GM19452 (cell line): ENCODE results near the gene MANSC1.
A peak's percentile ranks its signal among the peaks of the same experiment; 100 is the strongest.
"Not testable (repeated sequence)": the region's sequence is repeated elsewhere in the genome, so short reads cannot be mapped to it uniquely, and the experiment has no call there.

Experiments
- ATAC-seq: cut with Tn5 transposase; IDR thresholded peaks from one replicate; pipeline ENCODE4 v1.9.1; 2021; ENCODE audit not compliant: unreplicated experiment

Gene MANSC1

DNA sequence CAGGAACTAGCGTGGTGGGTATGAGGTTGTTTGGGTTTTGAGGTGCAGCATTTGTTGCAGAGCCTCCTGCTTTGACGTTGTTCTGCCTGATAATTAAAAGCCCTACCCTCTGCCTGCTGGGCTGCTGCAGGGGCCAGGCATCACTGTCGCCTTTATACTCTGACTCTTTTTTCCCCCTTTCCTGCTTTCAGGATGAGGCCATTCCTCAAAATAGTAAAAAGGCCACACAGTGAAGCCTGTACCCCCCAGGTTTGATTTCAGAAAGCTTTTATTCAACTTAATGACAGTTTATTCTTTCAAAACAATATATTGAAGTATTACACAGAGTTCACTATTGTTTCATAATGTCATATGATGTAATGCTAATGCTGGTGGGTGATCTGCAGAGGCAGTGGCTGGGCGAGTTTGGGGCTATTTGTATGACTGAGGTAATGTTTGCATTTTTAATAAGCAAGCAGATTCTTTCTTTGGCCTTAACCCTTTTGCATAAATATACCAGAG, 15.9 kb upstream of the MANSC1 start:
- no peak for ATAC-seq

DNA sequence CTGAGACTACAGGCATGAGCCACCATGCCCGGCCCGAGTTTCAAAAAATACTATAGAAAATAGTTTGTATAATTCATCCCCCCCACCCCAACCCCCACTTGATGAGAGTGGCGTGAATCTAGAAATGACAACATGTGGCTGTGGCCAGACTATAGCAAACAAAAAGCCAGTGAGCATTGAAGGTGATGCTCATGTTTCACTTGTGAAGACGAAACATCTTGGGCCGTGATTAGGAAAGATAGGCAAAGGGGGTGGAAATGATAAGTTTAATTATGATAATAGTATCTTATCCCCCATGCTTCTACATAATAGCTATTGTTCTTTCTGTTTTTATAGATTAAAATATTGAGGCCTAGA, 15.4 kb upstream of the MANSC1 start:
- ATAC-seq = no peak

DNA sequence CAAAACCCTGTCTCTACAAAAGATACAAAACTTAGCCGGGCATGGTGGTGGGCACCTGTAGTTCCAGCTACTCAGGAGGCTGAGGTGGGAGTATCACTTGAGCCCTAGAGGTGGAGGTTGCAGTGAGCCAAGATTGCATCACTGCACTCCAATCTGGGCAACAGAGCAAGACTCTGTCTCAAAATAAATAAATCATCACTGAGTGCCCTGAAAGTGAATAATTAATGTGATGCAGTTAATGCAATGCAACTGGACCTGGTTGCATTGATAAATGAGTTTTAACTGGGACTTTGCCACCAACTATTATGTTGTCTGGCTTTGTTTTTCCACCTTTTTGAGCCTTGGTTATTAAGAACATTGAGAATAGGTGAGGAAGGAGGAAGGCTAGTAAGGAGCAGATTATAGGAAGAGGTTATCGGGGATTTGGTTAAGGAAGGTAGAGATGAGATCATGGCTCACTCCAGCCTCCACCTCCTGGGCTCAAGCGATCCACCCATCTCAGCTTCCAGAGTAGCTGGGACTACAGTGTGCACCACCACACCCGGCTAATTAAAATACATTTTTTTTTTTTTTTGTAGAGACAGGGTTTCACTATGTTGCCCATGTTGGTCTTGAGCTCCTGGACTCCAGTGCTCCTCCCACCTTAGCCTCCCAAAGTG, 14.9 kb upstream of the MANSC1 start:
- no peak for ATAC-seq

DNA sequence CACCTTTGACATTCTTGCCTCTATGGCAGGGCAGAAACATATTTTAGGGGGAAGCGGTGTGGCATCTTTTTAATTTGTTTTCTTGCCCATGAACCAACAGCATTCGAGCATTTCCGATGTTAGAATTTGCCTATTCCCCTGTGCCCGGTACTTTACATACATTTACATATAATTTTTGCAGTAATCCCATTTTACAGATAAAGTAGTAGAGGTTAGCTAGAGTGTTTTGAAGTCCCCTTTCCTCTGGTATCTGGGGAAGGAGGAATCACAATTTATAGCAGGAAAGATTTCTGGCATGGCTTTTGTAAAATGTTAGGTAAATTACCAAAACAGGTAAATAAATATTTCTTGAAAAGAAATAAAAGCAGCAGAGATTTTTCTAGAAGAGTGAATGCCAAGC, 8.5 kb upstream of the MANSC1 start:
- ATAC-seq = no peak

DNA sequence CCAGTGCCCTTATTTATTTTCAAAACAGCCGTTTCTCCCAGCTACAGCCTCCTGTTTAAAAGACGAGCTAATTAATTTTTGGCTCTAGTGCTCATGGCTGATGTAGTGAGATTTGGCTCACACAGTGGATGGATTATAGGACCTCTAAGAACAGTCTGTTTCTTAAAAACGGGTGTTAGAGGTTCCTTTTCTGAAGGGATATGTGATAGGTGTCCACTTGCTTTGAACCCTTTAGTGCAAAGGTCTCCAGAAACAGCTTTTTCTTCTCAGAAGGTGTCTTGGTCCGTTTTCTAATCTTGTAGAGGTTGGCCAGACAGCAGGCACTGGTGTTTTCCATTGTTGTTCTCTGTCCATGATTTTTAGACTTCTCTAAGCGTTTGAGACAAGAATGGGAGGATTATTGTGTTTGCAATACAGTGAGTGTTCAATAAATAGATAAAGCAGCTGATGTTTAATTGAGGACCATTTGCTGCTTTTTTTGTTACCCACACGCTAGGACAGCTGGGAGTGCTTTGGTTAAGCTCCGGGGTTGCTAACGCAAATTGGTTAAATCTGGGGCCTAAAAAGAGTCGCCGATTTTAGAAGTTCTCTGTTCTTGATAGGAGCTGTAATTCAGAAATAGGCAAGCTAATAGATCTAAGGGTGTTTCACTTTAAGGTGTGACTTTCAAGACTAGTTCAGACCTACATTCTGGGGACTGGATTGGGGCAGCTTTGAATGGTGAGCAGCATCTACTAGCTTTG, 7.8 kb upstream of the MANSC1 start:
- ATAC-seq = peak; percentile 39

DNA sequence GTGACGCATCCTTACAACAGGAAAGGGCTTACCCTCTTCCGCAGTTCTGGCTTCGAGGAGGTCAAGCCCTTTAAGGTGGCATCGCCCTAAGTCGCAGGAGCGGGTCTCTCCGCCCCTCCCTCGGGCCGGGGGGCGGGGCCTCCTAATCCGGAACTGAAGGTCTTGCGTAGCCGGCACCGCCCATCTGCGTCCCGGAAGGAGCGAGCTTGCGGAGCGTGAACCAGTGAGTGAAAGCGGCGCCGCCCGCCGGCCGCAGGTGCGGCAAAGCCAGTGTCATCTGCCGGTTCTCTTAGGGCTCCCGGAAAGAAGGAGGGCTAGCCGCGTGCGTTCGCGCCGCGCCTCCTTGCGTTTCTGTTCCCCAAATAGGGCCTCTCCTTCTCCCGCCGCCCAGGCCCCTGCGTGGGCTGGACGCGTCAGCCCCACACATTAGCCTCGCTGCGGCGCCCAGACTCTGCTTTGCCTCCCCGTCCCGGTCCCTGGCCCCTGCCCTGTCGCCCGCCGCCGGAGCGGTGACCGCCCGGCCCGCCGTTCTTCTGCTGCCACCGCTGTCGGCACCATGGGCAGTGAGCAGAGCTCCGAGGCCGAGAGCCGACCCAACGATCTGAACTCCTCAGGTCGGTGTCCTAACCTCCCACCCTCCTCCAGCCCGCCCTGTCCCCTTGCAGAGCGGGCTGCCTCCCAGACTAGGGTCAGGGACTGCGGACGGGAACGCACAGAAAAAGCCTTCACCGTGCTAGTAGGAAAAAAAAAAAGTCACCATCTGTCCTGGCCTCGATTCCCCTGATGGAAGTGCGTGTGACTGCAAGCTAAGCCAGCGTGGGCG, 7.1 kb upstream of the MANSC1 start, which contains the start of gene BORCS5:
Gene BORCS5 (plus strand): TSS at position 183 of the 823 bp plus-strand sequence. CDS start 374 bp downstream, at position 557.
- ATAC-seq = peak; percentile 81

DNA sequence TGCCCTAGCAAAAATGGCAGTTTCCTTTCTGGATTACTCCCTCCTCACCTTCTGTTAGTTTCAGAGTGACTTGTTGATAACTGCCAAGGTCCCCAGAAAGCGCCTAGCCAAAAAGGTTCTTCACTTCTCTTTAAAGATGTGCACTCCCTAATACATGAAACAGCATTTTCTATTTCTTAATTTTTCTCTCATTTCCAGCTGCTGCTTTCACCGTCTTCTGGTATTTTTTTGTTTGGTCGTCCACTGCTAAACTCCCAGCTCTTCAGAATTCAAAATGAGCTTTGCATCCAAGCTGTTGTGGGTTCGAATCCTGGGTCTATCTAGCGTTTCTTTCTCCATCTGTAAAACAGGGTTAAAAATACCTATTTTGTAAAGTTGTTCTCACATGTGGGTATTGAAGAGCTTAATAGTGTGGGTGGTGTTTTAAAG, 6.4 kb upstream of the MANSC1 start:
- no peak for ATAC-seq

DNA sequence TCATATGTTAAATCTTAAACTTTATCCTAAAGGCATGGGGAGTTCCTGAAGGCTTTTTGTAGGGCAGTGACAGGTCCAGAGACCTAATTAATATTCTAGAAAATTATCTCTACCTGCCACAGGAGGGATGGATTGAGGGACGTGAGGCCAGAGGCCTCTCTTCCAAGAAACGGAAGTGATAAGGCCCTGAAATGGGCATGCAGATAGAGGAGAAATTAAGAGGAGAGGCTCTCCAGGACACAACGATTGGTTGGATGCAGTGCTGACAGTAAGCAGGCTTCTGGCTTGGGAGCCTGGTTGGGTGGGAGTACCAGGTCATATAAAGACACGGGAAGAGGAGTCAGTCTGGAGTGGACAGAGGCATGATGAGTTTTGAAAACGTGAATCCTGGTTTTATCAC, 3.8 kb upstream of the MANSC1 start:
- no peak for ATAC-seq

DNA sequence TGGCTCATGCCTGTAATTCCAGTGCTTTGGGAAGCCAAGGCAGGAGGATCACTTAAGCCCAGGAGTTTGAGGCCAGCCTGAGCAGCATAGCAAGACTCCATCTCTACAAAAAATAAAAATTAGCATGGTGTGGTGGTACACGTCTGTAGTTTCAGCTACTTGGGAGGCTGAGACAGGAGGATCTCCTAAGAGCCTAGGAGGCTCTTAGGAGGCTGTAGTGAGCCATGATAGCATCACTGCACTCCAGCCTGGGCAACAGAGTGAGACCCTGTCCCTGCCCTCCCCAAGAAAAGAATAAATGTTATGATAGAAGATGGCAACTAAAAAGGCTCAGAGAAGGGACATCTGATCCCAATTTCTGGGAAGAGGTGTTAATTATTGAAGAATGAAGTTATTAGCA, 3.2 kb upstream of the MANSC1 start:
- ATAC-seq = no peak

DNA sequence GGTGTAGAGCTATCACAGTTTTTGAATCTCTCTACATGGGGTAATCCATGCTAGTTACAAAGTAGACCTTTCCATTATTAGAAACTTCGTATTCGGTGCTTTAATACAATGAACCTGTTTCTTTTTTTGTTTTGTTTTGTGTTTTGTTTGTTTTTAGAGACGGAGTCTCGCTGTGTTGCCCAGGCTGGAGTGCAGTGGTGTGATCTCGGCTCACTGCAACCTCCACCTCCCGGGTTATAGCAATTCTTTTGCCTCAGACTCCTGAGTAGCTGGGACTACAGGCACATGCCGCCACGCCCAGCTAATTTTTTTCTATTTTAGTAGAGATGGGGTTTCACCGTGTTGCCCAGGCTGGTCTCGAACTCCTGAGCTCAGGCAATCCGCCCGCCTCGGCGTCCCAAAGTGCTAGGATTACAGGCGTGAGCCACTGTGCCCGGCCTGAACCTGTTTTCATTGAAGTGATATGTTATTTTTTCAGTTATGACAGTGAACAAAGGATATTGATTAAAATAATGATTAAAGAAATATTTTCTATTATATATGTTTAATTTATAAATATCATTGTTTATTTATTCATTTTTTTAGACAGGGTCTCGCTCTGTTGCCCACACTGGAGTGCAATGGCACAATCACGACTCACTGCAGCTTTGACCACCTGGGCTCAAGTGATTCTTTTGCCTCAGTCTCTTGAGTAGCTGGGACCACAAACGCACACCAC, 1.6 kb upstream of the MANSC1 start:
- not testable (repeated sequence) for ATAC-seq

DNA sequence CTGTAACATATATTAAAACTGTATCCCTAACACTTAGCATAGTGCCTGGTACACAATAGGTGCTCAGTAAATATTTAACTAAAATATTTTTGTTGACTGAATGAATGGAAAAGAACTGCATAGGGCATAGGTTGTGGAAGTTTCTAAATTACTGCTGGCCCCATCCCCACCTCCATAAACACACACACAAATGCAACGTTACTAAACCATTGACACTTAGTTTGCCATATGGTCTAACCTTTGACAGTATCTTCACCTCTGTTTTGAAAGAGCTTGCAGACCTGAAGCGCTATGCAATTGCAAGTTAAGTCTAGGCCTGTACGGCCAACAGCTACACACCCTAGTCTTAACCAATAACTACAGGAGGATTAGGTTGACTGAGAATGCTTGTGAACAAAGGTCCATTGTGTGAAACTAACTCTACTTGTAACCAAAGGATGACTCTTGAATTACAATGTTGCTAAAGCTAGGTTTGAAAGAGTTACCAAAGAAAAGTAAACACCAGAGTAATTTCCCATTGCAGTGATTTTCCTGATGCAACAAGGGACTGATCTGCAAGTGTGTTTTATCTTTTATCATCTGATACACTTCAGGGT, 924 bp upstream of the MANSC1 start:
- no peak for ATAC-seq

DNA sequence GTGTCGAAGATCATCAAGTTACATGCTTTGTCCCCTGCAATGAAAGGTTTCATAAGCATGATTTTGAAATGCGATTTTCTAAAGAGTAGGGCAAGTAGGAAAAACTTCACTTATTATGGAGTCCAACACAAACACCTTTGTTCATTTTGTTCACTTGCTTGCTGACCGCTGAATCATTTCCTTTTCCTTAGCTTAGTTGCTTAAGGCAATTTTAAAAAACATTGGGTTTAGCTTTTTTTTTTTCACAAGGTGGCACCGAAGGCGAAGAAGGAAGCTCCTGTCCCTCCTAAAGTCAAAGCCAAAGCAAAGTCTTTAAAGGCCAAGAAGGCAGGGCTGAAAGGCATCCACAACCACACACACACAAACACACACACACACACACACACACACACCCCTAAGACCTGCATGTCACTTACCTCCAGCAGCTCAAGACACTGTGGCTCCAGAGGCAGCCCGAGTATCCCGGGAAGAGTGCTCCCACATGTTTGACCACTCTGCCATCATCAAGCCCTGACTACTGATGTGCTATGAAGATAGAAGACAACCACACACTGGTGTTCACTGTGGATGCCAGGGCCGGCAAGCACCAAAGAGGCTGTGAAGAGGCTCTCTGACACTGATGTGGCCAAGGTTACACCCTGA, 11.4 kb downstream of the MANSC1 start:
- no peak for ATAC-seq

DNA sequence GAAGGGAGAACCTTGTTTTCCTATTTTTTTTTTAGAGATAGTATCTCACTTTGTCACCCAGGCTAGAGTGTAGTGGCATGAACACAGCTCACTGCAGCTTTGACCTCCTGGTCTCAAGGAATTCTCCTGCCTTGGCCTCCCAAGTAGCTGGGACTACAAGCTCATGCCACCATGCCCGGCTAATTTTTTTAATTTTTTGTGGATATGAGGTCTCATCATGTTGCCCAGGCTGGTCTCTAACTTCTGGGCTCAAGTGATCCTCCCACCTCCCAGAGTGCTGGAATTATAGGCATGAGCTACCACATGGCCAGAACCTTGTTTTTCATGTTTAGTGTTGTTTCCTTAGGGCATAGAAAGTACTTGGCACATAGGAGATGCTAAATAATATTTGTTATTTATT, 13.5 kb downstream of the MANSC1 start:
- no peak for ATAC-seq

DNA sequence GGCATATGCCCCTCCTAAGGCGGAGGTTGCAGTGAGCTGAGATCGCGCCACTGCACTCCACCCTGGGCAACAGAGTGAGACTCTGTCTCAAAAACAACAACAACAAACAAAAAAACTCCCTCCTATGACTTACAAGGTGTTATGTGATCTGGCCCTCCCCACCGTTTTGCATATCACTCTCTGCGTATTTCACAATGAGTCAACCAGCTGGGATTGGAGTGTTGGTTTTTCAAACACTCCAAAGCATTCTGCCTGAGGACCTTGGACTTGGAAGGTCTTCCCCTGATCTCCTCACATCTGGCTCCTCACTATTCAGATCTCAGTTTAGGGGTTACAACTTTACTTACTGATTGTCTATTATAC, 14.0 kb downstream of the MANSC1 start:
- ATAC-seq = no peak

DNA sequence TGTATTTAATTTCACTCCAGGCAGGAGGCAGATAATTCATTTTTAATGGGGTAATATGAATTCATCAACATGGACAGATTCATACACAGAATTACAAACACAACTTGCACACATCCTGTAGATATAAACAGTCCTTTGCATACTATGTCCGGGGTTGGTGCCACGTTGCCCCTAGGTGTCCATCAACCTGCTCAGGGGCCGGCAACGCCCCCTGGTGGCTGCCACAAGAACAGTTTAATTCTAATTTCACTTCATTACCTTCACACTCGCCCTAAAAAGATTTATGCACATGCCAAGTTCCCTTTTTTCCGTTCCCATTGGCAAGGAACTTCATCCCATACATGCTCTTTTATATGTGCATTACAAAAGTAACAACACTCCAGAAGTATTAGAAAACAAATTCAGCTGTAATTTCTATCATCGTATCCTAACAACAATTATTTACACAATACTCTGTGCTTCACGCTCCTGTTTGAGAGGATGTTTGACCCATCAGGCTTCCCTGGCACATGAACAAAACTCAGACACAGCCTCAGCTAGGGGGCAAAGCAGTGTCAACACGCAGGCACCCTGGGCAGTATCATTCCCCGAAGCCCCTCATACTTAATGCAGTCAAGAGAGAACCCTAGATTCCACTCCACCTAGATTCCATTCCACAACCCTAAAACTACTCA, 15.5 kb downstream of the MANSC1 start:
- no peak for ATAC-seq

DNA sequence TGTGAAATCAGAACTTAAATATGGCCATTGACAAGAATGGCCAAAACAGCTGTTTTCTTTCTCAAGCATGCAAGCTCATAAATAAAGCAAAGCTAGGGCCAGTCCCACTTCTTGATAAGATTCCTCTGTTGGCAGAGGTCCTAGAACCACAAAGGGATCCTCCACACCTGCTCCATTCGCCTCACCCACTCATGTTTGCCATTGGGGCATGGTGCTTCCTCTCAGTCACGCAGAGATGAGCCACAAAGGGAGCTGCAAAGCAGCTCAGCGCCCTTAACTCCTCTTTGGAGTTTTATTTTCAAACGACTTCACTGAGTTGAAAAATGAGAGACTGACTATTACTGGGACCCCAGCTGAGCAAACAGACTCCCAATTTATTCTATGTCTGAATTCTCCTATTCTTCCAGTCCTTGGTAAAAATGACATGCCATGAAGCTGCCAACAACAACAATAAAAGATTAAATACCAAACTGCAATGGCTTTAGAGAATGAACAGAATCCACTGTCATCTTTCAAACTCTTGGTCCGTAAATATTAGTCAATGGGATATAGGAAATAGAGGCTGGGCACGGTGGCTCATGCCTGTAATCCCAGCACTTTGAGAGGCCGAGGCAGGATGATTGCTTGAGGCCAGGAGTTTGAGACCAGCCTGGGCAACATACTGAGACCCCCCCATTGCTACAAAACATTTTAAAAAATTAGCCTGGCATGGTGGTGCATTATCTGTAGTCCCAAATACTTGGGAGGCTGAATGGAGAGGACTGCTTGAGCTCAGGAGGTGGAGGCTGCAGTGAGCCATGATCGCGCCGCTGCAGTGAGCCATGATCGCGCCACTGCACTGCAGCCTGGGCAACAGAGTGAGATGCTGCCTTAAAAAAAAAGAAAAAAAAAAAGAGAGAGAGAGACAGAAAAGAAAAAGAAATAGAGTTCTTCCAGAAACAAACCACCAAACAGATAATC, 16.4 kb downstream of the MANSC1 start:
- no peak for ATAC-seq

DNA sequence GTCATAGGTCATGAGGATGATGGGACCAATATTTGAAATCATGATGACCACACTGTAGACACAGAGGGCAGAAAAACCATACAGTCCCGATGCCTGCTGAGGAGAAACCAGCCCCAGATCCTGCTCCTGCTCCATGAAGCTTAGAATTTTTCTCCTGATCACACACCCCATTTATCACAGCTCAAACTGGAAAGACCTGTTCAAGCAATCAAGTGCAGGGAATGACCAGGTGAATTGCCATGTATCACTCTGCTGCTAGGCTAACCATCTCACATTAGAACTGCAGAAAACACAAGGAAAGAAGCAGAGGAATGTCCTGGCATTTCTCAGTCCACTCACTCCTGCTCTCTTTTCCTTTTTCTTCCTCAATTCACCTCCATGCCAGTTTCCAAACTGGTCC, 18.1 kb downstream of the MANSC1 start:
- ATAC-seq = no peak

DNA sequence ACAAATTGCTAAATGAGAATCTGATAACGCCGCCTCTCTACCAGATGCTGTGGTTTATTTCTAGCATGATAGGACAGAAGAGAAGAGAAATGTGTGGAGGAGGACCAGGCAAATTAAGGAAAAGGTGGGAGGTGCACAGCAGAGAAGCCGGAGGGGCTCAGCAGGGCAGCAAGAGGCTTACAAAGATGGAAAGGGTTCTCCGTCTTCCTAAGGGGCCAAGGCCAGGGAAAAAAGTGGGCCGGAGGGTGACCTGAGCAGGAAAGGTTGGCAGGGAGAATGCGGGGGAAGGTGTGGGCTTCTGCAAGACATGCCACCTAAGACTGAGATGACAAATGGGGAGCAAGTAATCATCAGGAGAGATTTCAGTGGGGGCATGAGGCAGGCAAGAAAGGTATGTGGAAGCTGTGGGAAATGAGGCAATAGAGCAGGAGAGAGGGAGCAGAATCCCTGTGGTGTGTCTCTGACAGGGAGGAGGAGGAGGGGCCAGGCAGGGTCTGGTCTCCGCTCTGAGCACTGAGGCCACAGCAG, 18.7 kb downstream of the MANSC1 start:
- ATAC-seq = no peak
